Measurements from ENCODE around the gene FOXA2.

DNA sequence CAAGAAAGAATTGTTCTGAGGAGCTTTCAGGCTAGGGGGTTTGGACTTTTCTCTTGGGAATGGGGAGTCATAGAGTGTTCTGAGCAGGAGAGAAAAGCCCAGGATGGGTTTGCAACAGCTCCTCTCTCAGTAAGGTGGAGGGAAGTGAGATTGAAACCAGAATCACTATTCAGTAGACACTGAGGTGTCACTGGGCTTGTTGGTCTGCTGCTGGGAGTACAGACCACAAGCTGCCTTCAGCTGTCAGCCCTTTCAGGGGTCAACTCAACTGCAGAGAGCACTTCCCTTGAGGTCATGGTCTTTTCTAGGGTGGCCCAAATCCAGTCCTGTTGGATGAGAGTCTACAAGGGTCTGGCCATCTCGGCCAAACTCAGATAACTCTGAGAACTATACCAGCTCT, 12.9 kb upstream of the FOXA2 start:
- TF ChIP-seq EZH2phosphoT487 (IDR thresholded peaks at IDR 0.05; ENCODE audit: insufficient read depth, low read depth), result no peak
- TF ChIP-seq EZH2 (IDR thresholded peaks at IDR 0.05; ENCODE audit: insufficient read depth, poor library complexity, severe bottlenecking), result no peak
